Measurements from ENCODE around the gene GCAT.

GCAT gene
- total RNA-seq: 0.69 to 3.7 (median 1.5) reads per million in 17 experiments

DNA sequence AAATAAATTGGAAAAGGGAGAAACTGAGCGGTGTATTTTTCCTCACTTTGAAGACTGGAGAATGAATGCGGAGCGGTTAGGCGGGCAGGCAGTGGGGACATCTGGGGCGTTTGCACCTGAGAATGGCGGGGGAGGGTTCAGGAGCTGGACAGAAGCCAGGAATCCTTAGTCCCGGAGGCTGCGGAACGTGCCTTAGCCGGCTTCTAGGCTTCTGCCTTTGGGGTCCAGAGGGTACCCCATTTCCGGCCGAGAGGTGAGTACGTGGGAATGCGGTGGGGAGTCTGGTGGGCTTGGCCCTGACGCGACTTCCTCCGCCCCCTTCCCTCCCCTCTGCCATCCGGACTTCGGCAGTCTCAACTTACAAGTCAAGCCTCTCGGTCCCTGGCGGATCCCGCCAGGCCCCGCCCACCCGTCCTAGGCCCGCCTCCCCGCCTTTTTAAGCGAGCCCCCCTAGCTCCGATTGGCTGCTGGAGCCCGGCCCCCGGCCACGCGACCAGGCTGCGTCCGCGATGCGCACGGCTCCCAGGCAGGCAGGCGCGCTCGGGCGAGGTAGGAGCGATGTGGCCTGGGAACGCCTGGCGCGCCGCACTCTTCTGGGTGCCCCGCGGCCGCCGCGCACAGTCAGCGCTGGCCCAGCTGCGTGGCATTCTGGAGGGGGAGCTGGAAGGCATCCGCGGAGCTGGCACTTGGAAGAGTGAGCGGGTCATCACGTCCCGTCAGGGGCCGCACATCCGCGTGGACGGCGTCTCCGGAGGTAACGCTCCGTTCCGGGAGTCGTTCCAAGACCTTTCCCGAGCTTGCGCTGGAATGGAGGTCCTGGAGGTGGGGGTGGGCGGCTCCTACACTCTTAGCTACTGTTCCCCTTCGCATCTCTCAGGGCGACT is at the start of gene GCAT:
Gene GCAT (plus strand): TSS at position 525 of the 884 bp plus-strand sequence. CDS start 34 bp downstream, at position 559.
- peak; percentile 91 to 98 (median 96) for DNase-seq

DNA sequence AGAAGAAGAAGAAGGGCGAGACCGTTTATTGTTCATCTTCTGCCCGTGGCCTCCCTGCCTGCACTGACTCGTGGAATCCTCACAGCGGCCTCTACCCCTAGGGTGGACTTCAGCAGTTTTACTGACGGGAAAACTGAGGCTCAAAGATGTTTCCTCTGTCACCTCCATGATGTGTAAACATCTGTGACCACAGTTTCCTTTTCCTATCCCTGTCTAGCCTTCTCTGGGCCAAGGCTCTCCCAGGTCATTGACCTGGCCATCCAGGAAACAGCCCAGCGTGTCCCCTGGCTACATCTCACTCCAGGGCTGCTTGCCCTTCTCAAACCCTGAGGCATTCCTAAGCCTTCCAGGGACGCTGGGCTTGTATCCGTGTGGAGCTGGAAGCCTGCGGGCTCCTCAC is 49.0 kb upstream of the GCAT start:
- no peak for DNase-seq

DNA sequence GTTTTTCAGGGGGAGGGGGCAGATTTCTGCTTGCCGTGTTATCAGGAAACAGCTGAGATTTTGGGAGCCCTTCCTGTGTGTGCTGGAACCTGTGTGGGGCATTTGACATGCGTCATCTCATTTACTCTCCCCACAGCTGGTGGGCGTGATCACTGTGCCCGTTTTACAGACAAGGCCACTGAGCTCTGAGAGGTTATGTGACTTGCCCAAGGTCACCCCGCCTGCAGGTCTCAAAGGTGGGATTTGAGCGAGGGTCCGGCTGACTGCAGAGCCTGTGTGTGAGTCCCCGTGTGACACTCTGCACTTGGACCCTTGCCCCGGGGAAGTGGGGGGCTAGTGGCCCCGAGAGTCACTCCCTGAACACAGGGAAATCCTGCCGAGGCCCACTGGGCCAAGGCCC is 48.5 kb upstream of the GCAT start:
- no peak for DNase-seq

DNA sequence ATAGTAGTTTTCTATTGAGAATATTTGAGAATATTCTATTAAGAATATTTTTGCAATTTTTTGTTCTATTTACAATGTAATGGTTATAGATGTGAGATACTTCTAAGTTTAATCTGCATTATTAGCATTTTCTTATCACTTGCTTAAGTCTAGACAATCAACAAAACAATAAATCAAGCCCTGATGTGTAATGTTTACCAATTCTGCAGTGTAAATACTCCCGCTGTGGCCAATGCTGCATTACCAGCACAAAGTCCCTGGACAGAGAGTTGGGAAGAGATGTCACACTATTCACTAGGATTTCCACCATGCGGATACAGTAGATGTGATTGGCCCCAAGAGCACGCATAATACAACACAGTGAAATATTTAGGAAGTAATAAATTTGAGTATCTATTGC is 47.6 kb upstream of the GCAT start:
- no peak for DNase-seq

DNA sequence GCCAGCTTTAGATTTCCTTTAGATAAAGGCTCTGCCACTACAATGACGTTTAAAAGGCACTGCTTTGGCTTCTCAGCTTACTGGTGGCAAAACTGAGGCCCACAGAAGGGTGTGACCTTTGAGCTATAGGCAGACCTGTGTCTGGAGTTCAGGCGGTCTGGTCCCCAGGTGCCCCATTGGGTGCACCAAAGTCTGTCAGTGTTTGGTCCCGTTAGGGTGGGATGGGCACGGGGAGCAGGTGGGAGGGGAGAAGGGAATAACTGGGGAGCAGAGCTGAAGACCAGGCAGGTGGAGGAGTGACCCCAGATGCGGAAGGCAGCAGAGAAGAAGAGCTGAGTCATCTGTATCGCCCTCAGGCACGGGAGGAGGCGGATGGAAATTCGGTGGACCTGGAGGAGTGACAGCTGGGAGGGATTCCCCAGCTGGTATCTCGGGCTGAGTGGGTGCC is 45.3 kb upstream of the GCAT start:
- no peak for DNase-seq

DNA sequence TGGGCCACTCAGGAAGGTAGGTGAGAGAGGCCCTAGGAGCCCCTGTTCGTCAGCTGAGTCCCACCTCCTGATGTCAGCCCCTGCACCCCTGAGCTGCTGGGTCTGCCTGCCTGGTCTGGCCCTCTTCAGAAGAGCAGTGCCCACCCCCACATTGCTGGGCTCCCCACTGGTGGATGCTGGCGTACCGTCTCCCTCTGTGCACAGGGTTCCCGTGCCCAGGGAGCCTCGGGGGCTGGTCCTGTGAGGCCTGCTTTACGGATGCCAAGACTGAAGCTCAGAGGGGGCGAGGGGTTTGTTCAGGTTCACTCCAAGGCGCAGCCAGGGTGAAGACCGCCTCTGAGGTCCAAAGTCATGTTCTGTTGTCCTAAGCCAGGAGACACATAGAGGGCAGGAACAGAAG is 44.7 kb upstream of the GCAT start:
- no peak for DNase-seq

DNA sequence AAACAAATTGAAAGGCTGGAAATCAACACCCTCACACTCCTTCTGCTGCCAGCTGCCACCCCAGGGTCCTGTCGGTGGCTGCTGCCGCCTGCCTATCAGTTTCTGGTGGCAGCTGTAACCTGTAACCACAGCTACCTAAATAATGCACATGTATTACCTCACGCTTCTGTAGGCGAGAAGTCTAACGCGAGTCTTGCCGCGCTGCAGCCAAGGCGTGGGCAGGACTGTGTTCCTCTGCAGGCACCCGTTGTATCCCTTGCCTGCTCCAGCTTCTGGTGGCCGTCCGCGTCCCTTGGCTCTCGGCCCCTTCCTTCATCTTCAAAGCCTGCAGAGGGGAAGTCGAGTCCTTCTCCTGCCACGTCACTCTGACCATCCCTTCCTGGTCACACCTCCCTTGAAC is 44.1 kb upstream of the GCAT start:
- no peak for DNase-seq

DNA sequence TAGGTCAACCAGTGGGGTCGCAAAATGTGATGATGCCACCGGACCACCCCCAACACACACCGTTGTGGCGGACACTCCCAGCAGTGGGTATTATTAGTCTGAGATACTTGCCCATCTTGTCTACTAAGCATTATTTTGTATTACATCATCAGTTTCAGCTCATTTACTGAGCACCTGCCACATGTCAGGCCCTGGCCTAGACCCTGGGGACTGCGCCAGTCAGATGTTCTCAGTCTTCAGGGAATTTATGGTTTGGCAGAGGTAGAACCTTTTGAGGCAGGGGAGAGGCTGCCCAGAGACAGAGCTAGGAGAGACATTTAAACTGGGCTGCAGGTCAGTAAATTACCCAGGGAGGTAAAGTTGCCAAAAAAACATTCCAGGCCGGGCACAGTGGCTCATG is 43.1 kb upstream of the GCAT start:
- DNase-seq: no peak

DNA sequence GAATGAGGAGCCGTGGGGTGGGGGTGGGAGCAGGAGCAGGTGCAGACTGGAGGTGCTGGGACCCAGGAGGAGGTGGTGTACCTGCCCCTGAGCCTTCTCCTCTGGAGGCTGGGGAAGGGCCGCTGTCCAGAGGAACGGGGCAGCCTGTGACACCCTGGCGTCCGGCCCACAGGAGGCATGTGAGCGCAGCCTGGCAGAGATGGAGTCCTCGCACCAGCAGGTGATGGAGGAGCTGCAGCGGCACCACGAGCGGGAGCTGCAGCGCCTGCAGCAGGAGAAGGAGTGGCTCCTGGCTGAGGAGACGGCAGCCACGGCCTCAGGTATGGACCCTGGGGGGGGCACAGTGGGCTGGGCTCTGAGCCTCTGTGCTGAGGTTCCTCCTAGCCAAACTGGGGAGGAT is 42.2 kb upstream of the GCAT start:
- no peak for DNase-seq

DNA sequence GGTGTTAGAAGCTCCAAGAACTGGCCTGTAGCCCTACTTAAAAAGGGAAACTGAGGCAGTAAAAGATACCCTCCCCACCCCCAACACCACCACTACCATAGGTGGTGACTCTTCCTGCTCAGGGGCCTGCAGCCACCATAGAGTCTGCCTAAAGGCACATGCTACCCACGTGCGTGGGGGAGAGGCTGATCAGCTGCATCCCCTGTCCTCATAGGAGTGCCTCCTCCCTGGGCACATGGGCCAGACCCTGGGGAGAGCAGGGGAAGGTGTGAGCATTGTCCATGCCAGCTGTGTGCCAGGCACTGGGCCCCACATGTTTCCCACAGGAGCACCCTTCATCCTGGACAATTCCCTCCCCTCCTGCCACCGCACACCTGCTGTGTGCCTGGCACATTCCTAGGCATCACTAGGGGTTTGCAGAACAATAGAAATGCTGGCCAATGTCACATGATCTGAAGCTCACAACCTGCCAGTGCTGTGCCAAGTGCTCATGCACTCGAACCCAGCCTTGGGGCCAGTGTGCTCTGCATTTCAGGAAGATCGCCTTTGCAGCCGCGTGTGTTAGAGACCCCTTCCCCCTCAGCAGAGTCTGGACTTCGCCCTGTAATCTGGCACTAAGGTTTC is 41.7 kb upstream of the GCAT start:
- DNase-seq: no peak

DNA sequence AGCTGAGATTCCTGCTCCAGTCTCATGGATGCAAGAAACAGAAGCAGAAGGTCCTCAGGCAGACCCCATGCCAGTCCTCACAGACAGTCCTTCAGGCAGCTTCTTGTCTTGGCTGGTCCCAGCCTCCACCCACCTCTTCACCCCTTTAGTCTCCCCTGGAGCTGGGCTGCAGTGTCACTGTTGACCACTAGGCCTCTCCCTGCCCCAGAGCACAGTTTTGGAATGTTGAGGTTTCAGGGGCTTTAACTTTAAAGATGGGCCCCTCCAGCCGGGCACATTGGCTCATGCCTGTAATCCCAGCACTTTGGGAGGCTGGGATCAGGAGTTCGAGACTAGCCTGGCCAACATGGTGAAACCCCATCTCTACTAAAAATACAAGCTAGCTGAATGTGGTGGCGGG is 39.5 kb upstream of the GCAT start:
- no peak for DNase-seq

DNA sequence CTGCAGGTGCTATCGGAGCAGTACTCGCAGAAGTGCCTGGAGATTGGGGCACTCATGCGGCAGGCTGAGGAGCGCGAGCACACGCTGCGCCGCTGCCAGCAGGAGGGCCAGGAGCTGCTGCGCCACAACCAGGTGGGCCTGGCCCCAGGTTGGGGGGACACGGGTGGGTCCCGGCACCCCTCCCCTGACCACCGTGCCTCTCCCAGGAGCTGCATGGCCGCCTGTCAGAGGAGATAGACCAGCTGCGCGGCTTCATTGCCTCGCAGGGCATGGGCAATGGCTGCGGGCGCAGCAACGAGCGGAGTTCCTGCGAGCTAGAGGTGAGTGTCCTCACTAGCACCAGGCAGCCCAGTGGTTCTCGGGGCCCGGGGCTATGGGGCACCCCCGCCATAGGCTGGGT is 38.7 kb upstream of the GCAT start:
- DNase-seq: no peak

DNA sequence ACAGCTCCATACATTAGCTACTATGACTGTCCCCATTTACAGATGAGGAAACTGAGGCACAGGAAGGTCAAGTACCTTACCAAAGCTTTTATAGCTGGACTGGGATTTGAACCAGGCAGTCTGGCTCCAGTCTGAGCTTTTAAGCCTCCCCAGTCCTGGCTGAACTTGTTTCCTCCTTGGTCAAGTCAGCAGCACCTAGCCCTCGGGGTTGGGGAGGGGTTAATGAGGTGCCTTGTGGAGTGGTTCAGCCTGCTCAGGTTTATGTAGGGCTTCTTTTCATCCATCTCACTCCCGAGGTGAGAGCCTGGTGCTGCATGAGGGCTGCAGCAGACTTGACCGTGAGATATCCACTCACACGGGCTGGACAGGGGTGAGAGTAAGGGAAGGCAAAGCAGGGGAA is 36.7 kb upstream of the GCAT start:
- DNase-seq: no peak

DNA sequence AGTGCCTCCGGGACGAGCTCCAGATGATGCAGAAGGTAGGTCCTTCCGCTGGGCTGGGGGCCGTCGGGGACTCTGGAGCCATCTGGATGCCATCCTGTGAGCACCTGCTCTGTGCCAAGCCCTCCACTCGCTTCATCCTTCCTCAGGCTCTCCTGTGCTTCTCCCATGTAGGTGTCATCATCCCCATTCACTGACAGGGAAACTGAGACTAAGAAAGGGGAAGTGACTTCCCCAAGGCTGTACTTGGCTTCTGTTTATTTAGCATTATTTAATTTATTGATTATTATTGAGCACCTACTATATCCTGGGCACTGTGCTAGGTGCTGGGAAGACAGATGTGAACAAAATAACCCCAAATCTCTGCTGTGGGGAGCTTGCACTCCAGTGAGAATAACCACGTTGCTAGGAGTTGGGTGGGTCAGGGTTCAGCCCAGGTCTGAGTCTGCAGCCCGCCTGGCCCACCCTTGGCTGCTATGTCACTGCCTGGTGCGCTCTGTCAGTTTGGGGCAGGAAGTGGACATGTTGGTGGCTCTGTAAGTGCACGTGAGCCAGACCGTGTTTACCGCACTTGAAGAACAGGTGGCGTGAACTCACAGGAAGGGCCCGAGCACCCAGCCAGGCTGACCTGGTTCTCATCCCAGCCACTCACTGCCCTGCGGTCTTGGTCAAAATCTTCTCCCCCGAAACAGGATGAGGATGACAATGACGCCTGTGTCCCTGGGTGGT is 35.9 kb upstream of the GCAT start:
- no peak for DNase-seq

DNA sequence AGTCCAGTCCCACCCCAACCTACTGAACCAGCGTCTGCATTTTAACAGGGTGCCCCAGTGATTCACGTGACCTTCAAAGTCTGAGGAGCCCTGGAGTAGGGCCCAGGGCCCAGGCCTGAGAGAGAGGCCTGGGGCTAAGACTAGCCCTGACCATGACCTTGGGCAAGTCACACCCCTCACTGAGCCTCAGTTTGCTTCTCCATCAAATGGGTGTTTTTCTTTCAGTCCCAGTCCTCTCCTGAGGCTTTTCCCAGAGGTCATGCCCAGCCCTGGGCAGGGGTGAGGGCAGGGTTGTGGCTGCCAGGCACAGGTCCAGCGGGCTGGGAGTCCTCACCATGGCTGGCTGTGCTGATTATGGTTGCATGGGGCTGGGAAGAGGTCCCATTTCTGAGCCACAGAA is 33.0 kb upstream of the GCAT start:
- DNase-seq: no peak

DNA sequence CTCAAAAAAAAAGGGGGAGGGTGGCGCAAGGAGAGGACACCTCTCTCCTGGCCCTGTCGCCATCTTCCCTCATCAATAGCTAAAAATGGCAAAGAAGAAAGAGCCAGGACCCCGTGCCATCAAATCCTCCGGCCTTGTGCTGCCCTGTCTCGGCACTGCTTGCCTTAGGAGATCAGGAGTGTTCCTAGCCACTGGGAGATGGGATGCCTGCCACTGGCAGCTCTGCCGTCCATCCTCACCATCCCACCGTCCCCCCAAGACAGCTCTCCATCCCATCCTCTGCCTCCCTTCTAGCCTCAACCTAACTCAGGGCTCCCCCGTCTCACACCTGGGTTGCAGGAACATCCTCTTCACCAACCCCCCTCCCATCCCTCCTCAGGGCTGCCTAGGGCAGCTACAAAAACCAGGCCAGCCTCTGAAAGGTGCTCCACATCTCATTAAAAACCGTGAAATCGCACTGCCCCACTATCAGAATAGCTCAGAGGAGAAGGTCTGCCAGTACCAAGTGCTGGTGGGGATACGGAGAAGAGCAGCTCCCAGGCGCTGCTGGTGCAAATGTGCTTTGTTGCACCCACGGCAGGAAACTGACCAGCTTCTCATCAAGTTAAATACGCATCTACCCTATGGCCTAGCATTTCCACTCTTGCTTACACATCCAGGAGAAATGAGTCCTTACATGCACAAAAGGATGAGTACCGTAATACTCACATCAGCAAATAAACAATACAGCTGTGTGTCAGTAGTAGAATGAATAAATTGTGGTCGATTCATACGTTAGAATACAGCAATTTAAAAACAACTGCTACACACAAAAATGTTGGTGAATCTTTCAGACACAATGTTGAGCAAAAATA is 31.7 kb upstream of the GCAT start:
- DNase-seq: no peak

DNA sequence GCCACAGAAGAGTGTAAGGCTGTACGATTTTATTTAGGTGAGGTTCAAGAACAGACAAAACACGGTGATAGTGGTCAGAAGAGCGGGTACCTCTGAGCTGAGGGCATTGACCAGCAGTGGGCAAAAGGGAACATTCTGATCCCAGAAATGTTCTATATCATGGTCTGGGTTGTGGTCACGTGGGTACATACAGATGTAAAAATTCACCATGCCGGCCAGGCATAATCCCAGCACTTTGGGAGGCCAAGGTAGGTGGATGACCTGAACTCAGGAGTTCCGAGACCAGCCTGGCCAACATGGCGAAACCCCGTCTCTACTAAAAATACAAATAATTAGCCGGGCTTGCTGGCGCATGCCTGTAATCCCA is 31.1 kb upstream of the GCAT start:
- DNase-seq: no peak

DNA sequence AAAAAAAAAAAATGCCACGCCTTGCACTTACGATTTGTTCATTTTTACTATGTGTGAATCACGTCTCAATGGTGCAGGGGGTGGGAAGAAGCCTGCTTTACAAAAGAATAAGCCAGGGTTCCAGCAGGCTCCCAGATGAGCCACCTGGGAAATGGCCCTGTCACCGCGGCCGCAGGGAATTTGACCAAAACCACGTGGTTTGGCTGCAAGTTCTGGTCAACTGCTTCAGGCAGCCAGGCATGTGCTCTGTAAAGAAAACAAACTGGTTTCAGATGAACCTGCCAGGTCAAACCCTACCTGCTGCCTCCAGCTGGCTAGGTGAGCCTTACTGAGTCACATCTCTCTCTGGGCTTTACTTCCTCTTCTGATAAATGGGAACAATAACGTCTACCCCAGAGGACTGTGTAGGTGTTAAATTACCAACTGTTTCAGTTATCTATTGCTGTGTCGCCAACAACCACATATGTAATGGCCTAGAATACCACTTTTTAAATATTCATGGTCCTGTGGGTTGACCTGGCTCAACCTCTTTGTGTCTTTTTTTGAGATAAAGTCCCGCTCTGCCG is 30.5 kb upstream of the GCAT start:
- DNase-seq: peak in 3 of 4 experiments; percentile 16 to 43 (median 31)

DNA sequence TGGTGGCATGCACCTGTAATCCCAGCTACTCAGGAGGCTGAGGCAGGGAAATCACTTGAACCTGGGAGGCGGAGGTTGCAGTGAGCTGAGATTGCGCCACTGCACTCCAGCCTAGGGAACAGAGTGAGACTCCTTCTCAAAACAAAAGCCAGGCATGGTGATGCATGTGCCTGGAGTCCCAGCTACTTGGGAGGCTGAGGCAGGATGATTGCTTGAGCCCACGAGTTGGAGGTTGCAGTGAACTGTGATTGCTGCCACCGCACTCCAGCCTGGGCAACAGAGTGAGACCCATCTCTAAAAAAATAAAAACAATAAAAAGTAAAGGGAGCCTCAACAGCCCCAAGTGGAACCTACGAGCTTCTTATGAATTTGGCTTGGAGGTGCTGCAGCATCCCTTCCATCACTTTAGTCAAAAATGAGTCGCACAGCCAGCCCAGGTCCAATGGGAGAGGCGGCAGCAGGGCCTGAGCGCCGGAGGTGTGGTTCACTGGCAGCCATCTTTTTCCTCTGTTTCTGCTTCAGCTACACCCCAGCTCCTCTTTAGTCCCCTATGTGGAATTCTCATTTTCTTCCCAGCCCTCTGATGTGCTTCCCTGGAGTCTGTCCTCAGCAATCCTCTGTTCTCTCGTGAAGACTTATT is 29.2 kb upstream of the GCAT start:
- DNase-seq: no peak

DNA sequence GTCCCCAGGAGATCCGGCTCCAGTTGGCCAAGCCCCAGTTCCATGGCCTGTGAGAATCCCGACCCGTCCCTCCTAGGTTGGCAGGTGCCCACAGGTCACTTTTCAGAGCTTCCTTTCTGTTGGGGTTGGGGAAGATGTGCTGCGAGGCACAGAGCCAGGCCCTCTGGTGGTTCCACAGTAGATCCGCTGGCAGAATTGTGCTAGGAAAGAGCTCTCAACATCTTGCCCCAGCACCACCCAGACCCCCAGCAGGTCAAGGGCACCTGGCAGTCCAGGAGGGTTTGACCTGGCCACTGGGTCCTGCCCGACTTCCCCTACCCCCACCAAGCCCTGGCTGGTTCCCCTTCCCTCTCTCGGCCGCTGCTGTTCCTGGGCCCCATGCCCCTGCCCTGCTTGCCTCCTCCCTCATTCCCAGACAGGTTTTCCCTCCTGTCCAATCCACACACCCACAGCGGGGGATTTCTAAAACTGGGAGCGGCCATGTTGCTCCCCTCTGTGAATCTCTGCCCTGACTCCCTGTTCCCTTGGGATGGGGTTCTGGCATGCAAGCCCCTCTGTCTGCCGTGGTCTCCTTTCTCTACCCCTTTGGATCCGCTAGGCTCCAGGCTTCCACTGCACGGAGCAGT is 26.2 kb upstream of the GCAT start:
- DNase-seq: no peak

Measured in suppressor macrophage (primary cell).